Endothelial cell of umbilical vein (primary cell): ENCODE measurements around the gene ITGB1.

Experiments used
- EZH2 ChIP-seq: IDR thresholded peaks from 2 replicates; pipeline ENCODE4 v1.6.1; 2012; ENCODE audit warnings: borderline replicate concordance, low read depth, mild to moderate bottlenecking, moderate library complexity, low read length, inconsistent platforms; ENCODE audit not compliant: severe bottlenecking
- FOS ChIP-seq: IDR thresholded peaks from 2 replicates; pipeline ENCODE4 v1.6.1; 2011; ENCODE audit warnings: mild to moderate bottlenecking, low read length, moderate library complexity, borderline replicate concordance; ENCODE audit not compliant: insufficient read depth
- GATA2 ChIP-seq: IDR thresholded peaks from 2 replicates; pipeline ENCODE4 v1.7.0; 2011; ENCODE audit warnings: low read depth, mild to moderate bottlenecking, moderate library complexity, mixed read lengths, low read length; ENCODE audit not compliant: insufficient read length, insufficient read depth
- JUN ChIP-seq: IDR thresholded peaks from 2 replicates; pipeline ENCODE4 v1.6.1; 2011; ENCODE audit warnings: borderline replicate concordance, low read depth; ENCODE audit not compliant: insufficient read length, insufficient read depth
- POLR2A ChIP-seq: IDR thresholded peaks from 2 replicates; pipeline ENCODE4 v1.6.1; 2012; ENCODE audit warnings: low read depth, mild to moderate bottlenecking, control low read depth, low read length
- POLR2AphosphoS5 ChIP-seq: IDR thresholded peaks from 2 replicates; pipeline ENCODE4 v1.6.1; 2012; ENCODE audit warnings: low read depth, mild to moderate bottlenecking, control low read depth, low read length, moderate library complexity; ENCODE audit not compliant: insufficient read depth
- TF ChIP-seq, protein P1 (sequence below), 2 donors: IDR thresholded peaks; 1 replicate in 1 of 2; 2 replicates in 1 of 2; pipeline ENCODE4 v1.5.1; 2011; ENCODE audit warnings: low read length in 2 of 2, mild to moderate bottlenecking in 2 of 2, moderate library complexity in 2 of 2, control low read depth in 1 of 2, inconsistent platforms in 1 of 2, low read depth in 1 of 2; ENCODE audit not compliant: insufficient read depth in 1 of 2; ENCODE audit errors: extremely low read depth in 1 of 2
- TF ChIP-seq, protein P2 (sequence below): IDR thresholded peaks from 2 replicates; pipeline ENCODE4 v1.6.1; 2011; ENCODE audit not compliant: insufficient read depth, insufficient read length

DNA sequence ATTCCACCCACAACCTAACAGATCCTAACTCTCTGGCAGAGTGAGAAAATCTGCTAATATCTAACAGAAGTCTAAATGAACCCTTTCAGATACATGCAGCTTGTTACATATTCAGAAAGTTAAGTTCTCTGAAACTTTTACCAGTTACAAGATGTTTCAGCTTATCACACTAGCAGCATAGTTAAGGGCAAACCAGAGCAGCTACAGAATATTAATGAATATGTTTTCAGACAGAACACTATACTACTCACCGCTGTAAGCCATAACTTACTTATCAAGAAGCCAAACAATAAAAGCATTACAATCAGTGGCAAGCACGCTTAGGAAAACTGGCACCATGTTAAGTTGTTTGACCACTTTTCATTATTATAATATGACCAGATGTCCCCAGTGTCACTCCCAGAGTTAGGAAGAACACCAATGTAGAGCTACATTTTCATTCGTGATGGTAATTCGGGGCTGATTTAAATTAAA, 2.7 kb downstream of the ITGB1 start:
- TF ChIP-seq EZH2 (no peak), POLR2AphosphoS5 (no peak), POLR2A (no peak), GATA2 (no peak), FOS (no peak), JUN (no peak)
- TF ChIP-seq, protein P1, sequence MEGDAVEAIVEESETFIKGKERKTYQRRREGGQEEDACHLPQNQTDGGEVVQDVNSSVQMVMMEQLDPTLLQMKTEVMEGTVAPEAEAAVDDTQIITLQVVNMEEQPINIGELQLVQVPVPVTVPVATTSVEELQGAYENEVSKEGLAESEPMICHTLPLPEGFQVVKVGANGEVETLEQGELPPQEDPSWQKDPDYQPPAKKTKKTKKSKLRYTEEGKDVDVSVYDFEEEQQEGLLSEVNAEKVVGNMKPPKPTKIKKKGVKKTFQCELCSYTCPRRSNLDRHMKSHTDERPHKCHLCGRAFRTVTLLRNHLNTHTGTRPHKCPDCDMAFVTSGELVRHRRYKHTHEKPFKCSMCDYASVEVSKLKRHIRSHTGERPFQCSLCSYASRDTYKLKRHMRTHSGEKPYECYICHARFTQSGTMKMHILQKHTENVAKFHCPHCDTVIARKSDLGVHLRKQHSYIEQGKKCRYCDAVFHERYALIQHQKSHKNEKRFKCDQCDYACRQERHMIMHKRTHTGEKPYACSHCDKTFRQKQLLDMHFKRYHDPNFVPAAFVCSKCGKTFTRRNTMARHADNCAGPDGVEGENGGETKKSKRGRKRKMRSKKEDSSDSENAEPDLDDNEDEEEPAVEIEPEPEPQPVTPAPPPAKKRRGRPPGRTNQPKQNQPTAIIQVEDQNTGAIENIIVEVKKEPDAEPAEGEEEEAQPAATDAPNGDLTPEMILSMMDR (IDR thresholded peaks at IDR 0.05; ENCODE audit: extremely low read depth in 1 of 2, insufficient read depth in 1 of 2, low read depth in 1 of 2, low read length in 2 of 2): no peak
- TF ChIP-seq, protein P2, sequence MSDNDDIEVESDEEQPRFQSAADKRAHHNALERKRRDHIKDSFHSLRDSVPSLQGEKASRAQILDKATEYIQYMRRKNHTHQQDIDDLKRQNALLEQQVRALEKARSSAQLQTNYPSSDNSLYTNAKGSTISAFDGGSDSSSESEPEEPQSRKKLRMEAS: no peak
